HEK293 (cell line): ENCODE results near the gene AFF4.

ENCODE experiments used
- CTCF ChIA-PET: fragments of 350-600 bp; formaldehyde crosslinking; extraction: SDS; loops from one replicate; lab custom pipeline; 2021; ENCODE audit warnings: antibody characterized with exemption; lab: Yijun Ruan, JAX
- POLR2A ChIA-PET: fragments of 300-600 bp; formaldehyde crosslinking; extraction: SDS; loops from one replicate; lab custom pipeline; 2020; ENCODE audit warnings: antibody characterized with exemption, inconsistent platforms; lab: Yijun Ruan, JAX
- H3K27ac ChIP-seq: fragments of 200-500 bp; sonication (Bioruptor generic); 2 replicates; pipeline ENCODE4 v1.5.1; 2014; ENCODE audit warnings: low read depth, low read length, control low read depth, inconsistent platforms; ENCODE audit errors: extremely low read depth
- H3K36me3 ChIP-seq, 2 experiments: fragments of 200-500 bp in 1 of 2; sonication (Bioruptor generic) in 1 of 2; 1 replicate in 1 of 2; 2 replicates in 1 of 2; pipeline ENCODE4 v1.5.1; 2014 to 2017; ENCODE audit warnings: inconsistent platforms in 2 of 2, low read length in 2 of 2; ENCODE audit not compliant: control insufficient read depth in 2 of 2, insufficient read depth in 1 of 2
- H3K4me1 ChIP-seq: fragments of 200-500 bp; sonication (Bioruptor generic); 2 replicates; pipeline ENCODE4 v1.5.1; 2014; ENCODE audit warnings: mild to moderate bottlenecking, low read length, inconsistent platforms; ENCODE audit not compliant: control insufficient read depth, insufficient read depth
- H3K4me3 ChIP-seq: 2 replicates; pipeline ENCODE4 v1.5.1; 2011; ENCODE audit warnings: low read depth, mild to moderate bottlenecking, control low read depth, low read length, moderate library complexity
- H3K9me3 ChIP-seq: fragments of 200-500 bp; sonication (Bioruptor generic); 2 replicates; pipeline ENCODE4 v1.5.1; 2014; ENCODE audit warnings: low read depth, low read length, inconsistent platforms; ENCODE audit not compliant: control insufficient read depth, insufficient read depth
- EGR2 ChIP-seq: fragments of 450-650 bp; formaldehyde crosslinking; IDR thresholded peaks from 2 replicates; pipeline ENCODE4 v1.5.1; 2016; ENCODE audit warnings: low read depth, missing biosample characterization, missing genetic modification characterization
- MEIS1 ChIP-seq: sonication (generic); formaldehyde crosslinking; IDR thresholded peaks from 2 replicates; pipeline ENCODE4 v1.8.1; 2022; ENCODE audit warnings: missing genetic modification reagents, mild to moderate bottlenecking, borderline replicate concordance
- TCF7L2 ChIP-seq: IDR thresholded peaks from 2 replicates; pipeline ENCODE4 v1.6.1; 2011; ENCODE audit warnings: low read depth, mild to moderate bottlenecking, inconsistent platforms, low read length, moderate library complexity, borderline replicate concordance
- WT1 ChIP-seq: fragments of 450-650 bp; formaldehyde crosslinking; IDR thresholded peaks from 2 replicates; pipeline ENCODE4 v1.5.1; 2016; ENCODE audit warnings: missing biosample characterization, missing genetic modification characterization
- ZBTB7A ChIP-seq: fragments of 450-650 bp; formaldehyde crosslinking; IDR thresholded peaks from 2 replicates; pipeline ENCODE4 v1.5.1; 2016; ENCODE audit warnings: low read depth, missing biosample characterization, missing genetic modification characterization
- ZEB2 ChIP-seq: fragments of 450-650 bp; formaldehyde crosslinking; IDR thresholded peaks from 2 replicates; pipeline ENCODE4 v1.5.1; 2016; ENCODE audit warnings: missing biosample characterization, missing genetic modification characterization
- ZNF175 ChIP-seq: fragments of 450-650 bp; formaldehyde crosslinking; IDR thresholded peaks from 2 replicates; pipeline ENCODE4 v1.5.1; 2016; ENCODE audit warnings: missing biosample characterization, missing genetic modification characterization
- ZNF221 ChIP-seq: fragments of 450-650 bp; formaldehyde crosslinking; IDR thresholded peaks from 2 replicates; pipeline ENCODE4 v1.5.1; 2017; ENCODE audit warnings: missing biosample characterization, missing genetic modification characterization, borderline replicate concordance
- ZNF391 ChIP-seq: fragments of 450-650 bp; formaldehyde crosslinking; IDR thresholded peaks from 2 replicates; pipeline ENCODE4 v1.5.1; 2016; ENCODE audit warnings: low read depth, missing biosample characterization, missing genetic modification characterization, borderline replicate concordance
- ZNF501 ChIP-seq: fragments of 450-650 bp; formaldehyde crosslinking; IDR thresholded peaks from 2 replicates; pipeline ENCODE4 v1.5.1; 2016; ENCODE audit warnings: missing biosample characterization, missing genetic modification characterization
- ZNF624 ChIP-seq: fragments of 450-650 bp; formaldehyde crosslinking; IDR thresholded peaks from 2 replicates; pipeline ENCODE4 v1.5.1; 2017; ENCODE audit warnings: missing biosample characterization, missing genetic modification characterization
- ZNF670 ChIP-seq: fragments of 450-650 bp; formaldehyde crosslinking; IDR thresholded peaks from 2 replicates; pipeline ENCODE4 v1.5.1; 2016; ENCODE audit warnings: missing biosample characterization, missing genetic modification characterization, low read depth
- ZNF785 ChIP-seq: fragments of 450-650 bp; formaldehyde crosslinking; IDR thresholded peaks from 2 replicates; pipeline ENCODE4 v1.5.1; 2016; ENCODE audit warnings: missing biosample characterization, missing genetic modification characterization
- TF ChIP-seq, protein P1 (sequence below): fragments of 450-650 bp; formaldehyde crosslinking; IDR thresholded peaks from 2 replicates; pipeline ENCODE4; 2016; ENCODE audit warnings: missing biosample characterization, missing genetic modification characterization
- TF ChIP-seq, protein P2 (sequence below): fragments of 450-650 bp; formaldehyde crosslinking; IDR thresholded peaks from 2 replicates; pipeline ENCODE4 v1.5.1; 2016; ENCODE audit warnings: missing biosample characterization, missing genetic modification characterization
- TF ChIP-seq, protein P3 (sequence below): IDR thresholded peaks from 2 replicates; pipeline ENCODE4 v1.6.1; 2011; ENCODE audit warnings: mild to moderate bottlenecking, low read depth, low read length, borderline replicate concordance
- TF ChIP-seq, protein P4 (sequence below): fragments of 450-650 bp; formaldehyde crosslinking; IDR thresholded peaks from 2 replicates; pipeline ENCODE4 v1.5.1; 2016; ENCODE audit warnings: missing biosample characterization, missing genetic modification characterization, low read depth

Gene AFF4

DNA sequence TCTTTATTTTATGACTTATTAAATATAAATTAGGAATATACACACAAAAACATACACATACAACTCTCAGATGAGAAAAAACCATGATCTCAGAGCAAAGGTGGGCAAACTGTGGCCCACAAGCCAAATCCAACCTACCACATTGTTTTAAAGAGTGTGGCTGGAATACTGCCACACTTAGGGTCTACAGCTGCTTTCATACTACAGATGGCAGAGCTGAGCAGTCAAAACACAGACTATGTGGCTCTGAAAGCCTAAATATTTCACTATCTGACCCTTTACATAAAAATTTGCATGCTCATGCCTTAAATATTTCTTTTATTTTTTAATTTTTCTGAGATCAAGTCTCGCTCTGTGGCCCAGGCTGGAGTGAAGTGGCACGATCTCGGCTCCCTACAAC is 61.7 kb downstream of the AFF4 start:
- TF ChIP-seq WT1 (tag by site-specific recombination) (no peak), ZNF785 (tag by site-specific recombination) (no peak), ZNF670 (tag by site-specific recombination) (no peak), ZNF624 (tag by site-specific recombination) (no peak), ZEB2 (tag by site-specific recombination) (no peak), ZNF501 (tag by site-specific recombination) (no peak), EGR2 (tag by site-specific recombination) (no peak), ZNF391 (no peak)
- TF ChIP-seq, protein P1, sequence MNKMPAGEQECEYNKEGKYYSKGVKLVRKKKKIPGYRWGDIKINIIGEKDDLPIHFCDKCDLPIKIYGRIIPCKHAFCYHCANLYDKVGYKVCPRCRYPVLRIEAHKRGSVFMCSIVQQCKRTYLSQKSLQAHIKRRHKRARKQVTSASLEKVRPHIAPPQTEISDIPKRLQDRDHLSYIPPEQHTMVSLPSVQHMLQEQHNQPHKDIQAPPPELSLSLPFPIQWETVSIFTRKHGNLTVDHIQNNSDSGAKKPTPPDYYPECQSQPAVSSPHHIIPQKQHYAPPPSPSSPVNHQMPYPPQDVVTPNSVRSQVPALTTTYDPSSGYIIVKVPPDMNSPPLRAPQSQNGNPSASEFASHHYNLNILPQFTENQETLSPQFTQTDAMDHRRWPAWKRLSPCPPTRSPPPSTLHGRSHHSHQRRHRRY (tag by site-specific recombination): no peak
- TF ChIP-seq, protein P2, sequence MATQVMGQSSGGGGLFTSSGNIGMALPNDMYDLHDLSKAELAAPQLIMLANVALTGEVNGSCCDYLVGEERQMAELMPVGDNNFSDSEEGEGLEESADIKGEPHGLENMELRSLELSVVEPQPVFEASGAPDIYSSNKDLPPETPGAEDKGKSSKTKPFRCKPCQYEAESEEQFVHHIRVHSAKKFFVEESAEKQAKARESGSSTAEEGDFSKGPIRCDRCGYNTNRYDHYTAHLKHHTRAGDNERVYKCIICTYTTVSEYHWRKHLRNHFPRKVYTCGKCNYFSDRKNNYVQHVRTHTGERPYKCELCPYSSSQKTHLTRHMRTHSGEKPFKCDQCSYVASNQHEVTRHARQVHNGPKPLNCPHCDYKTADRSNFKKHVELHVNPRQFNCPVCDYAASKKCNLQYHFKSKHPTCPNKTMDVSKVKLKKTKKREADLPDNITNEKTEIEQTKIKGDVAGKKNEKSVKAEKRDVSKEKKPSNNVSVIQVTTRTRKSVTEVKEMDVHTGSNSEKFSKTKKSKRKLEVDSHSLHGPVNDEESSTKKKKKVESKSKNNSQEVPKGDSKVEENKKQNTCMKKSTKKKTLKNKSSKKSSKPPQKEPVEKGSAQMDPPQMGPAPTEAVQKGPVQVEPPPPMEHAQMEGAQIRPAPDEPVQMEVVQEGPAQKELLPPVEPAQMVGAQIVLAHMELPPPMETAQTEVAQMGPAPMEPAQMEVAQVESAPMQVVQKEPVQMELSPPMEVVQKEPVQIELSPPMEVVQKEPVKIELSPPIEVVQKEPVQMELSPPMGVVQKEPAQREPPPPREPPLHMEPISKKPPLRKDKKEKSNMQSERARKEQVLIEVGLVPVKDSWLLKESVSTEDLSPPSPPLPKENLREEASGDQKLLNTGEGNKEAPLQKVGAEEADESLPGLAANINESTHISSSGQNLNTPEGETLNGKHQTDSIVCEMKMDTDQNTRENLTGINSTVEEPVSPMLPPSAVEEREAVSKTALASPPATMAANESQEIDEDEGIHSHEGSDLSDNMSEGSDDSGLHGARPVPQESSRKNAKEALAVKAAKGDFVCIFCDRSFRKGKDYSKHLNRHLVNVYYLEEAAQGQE (tag by site-specific recombination): no peak
- TF ChIP-seq, protein P3, sequence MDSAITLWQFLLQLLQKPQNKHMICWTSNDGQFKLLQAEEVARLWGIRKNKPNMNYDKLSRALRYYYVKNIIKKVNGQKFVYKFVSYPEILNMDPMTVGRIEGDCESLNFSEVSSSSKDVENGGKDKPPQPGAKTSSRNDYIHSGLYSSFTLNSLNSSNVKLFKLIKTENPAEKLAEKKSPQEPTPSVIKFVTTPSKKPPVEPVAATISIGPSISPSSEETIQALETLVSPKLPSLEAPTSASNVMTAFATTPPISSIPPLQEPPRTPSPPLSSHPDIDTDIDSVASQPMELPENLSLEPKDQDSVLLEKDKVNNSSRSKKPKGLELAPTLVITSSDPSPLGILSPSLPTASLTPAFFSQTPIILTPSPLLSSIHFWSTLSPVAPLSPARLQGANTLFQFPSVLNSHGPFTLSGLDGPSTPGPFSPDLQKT: no peak
- H3K4me1 ChIP-seq: no peaks in the 10 kb centered on the region
- ChIA-PET POLR2A (no interaction called here), CTCF (interaction anchor here (0.7 kb wide), 2 partner anchors 34 to 1133 kb away, joined by 3 to 5 read pairs; no protein-coding TSS in a partner anchor)
- no peaks in the 10 kb centered on the region for H3K9me3 ChIP-seq
- no peak overlapping the region for H3K27ac ChIP-seq
- H3K36me3 ChIP-seq: peaks cover 50 to 57% of the 10 kb centered on the region in 2 experiments
- H3K4me3 ChIP-seq: no peak overlapping the region

DNA sequence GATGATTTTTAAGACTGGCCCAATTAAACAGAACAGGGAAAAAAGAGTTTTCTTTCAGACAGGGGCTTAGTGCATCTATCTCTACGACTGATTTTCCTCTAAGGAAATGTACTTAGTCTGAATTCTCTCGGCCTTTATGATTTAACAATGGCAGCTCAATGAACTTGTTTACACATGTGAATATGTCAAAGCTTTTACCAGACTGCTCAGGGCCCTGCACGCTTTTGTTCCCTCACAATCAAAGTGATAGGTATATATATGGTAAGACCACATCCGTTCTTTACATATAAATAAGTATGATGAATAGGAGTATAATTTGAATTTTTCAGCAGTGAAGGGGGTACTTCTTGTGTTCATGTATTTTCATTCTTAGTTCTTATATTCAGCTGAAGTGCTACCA is 62.4 kb downstream of the AFF4 start:
- H3K4me3 ChIP-seq: no peak overlapping the region
- ChIA-PET CTCF (interaction anchor here (0.6 kb wide), 1 partner anchor 19 kb away, joined by 3 read pairs; no protein-coding TSS in a partner anchor), POLR2A (no interaction called here)
- peaks cover 50 to 64% of the 10 kb centered on the region in 2 experiments for H3K36me3 ChIP-seq
- no peak for TF ChIP-seq MEIS1 (CRISPR knock-in tag)
- TF ChIP-seq, protein P4, sequence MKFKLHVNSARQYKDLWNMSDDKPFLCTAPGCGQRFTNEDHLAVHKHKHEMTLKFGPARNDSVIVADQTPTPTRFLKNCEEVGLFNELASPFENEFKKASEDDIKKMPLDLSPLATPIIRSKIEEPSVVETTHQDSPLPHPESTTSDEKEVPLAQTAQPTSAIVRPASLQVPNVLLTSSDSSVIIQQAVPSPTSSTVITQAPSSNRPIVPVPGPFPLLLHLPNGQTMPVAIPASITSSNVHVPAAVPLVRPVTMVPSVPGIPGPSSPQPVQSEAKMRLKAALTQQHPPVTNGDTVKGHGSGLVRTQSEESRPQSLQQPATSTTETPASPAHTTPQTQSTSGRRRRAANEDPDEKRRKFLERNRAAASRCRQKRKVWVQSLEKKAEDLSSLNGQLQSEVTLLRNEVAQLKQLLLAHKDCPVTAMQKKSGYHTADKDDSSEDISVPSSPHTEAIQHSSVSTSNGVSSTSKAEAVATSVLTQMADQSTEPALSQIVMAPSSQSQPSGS (tag by site-specific recombination): no peak
- TF ChIP-seq ZNF221: no peak
- no peak for TF ChIP-seq ZNF175 (tag by site-specific recombination)
- TF ChIP-seq, protein P2 (tag by site-specific recombination): no peak
- TF ChIP-seq ZBTB7A (tag by site-specific recombination): no peak
- TF ChIP-seq TCF7L2: no peak
- TF ChIP-seq, all 188 proteins: peak for 0
- Histone ChIP-seq H3K9me3 (no peaks in the 10 kb centered on the region), H3K27ac (no peak overlapping the region), H3K4me1 (no peaks in the 10 kb centered on the region)
